Type B pancreatic cell (in vitro differentiated cells): ENCODE data around the gene NOP9. TPM values are rescaled to one million over a fixed set of nuclear protein-coding genes. Genes with fewer than 3 reads are reported as not detected.

Experiments used
- DNase-seq: peaks from one replicate; pipeline ENCODE4 v3.0.0; 2021; ENCODE audit warnings: mixed read lengths; ENCODE audit not compliant: unreplicated experiment; ENCODE audit errors: extremely low spot score
- H3K27ac Mint-ChIP-seq: 2 replicates; pipeline ENCODE4 v1.8.0; 2021; ENCODE audit warnings: mild to moderate bottlenecking, mixed read lengths
- H3K27me3 Mint-ChIP-seq: 2 replicates; pipeline ENCODE4 v1.8.0; 2021; ENCODE audit warnings: mixed read lengths
- H3K36me3 Mint-ChIP-seq: 2 replicates; pipeline ENCODE4 v1.8.0; 2021; ENCODE audit warnings: mixed read lengths
- H3K4me1 Mint-ChIP-seq: one replicate; pipeline ENCODE4 v1.8.0; 2021; ENCODE audit warnings: mixed read lengths; ENCODE audit not compliant: unreplicated experiment
- H3K4me3 Mint-ChIP-seq: 2 replicates; pipeline ENCODE4 v1.8.0; 2021; ENCODE audit warnings: mild to moderate bottlenecking, mixed read lengths
- H3K9me3 Mint-ChIP-seq: 2 replicates; pipeline ENCODE4 v1.8.0; 2021; ENCODE audit warnings: mixed read lengths
- total RNA-seq: library from RNA; stranded (reverse); gene quantifications from 2 replicates; pipeline ENCODE4 v1.2.1, GENCODE V29; 2021; ENCODE audit warnings: low replicate concordance
- TF ChIP-seq, protein P1 (sequence below): fragments of 200-600 bp; sonication (generic); conservative IDR thresholded peaks from 2 replicates; pipeline ENCODE4 v1.5.0; 2021; ENCODE audit warnings: antibody characterized with exemption, mild to moderate bottlenecking

The NOP9 gene
- total RNA-seq, 1 donor from 2014 or later: 33.9 TPM

DNA sequence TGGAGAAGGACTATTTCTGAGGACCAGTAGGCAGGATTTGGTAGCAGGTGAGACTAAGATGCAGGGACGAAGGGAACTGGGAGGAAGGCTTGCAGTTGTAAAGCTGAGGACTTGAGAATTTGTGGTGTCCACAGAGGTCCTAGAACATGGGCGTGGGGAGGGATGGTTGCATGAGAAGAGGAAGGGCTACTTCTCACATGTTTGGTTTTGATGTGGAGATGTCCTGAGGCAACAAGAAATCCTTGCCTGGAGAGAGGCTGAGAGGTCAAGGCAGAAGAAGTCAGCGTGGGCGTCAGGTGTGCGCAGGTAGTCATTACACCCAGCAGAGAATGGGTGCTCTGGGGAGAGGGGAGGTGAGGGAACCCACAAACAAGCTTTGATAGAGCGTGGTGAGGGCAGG lies 22.6 kb upstream of the NOP9 start:
- Mint-ChIP-seq H3K36me3 (peaks cover 5% of the 10 kb centered on the region), H3K27me3 (no peaks in the 10 kb centered on the region), H3K4me3 (no peak overlapping the region), H3K9me3 (no peaks in the 10 kb centered on the region), H3K4me1 (peaks cover 9% of the 10 kb centered on the region), H3K27ac (no peak overlapping the region)
- TF ChIP-seq, protein P1, sequence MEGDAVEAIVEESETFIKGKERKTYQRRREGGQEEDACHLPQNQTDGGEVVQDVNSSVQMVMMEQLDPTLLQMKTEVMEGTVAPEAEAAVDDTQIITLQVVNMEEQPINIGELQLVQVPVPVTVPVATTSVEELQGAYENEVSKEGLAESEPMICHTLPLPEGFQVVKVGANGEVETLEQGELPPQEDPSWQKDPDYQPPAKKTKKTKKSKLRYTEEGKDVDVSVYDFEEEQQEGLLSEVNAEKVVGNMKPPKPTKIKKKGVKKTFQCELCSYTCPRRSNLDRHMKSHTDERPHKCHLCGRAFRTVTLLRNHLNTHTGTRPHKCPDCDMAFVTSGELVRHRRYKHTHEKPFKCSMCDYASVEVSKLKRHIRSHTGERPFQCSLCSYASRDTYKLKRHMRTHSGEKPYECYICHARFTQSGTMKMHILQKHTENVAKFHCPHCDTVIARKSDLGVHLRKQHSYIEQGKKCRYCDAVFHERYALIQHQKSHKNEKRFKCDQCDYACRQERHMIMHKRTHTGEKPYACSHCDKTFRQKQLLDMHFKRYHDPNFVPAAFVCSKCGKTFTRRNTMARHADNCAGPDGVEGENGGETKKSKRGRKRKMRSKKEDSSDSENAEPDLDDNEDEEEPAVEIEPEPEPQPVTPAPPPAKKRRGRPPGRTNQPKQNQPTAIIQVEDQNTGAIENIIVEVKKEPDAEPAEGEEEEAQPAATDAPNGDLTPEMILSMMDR: no peak
- DNase-seq: no peak

DNA sequence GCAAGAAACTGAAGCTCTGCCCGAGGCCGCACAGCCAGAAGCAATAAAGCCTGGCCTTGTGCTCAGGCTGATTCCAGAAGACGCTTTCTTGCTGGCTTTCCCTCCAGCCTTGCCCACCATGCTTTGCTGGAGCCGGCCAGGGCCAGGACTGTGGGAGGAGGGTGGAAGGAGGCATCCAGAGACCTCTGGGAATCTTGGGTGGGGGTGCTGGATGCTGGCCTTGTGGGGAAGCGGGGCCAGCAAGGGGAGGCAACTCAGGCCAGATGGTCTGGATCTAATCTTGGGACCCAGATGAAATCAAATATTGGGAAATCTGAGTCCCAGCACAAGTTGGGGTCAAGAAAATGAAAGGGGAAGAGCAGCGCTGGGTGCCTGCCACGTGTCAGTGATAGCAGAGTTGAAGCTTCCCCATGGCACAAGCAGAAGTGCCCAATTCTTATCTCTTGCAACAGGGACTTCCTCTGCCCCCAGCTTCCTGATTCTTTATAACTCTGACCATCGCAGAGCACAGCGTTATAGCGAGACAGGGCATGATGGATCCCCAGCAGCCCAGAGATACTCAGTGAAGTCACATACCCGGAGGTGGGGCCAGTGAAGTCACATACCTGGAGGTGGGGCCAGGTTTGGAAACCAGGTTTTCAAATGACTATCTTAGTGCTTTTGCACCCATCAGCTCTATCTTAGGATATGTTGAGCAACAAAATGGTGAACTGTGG lies 21.9 kb upstream of the NOP9 start:
- H3K9me3 Mint-ChIP-seq: no peaks in the 10 kb centered on the region
- H3K4me1 Mint-ChIP-seq: peaks cover 4% of the 10 kb centered on the region
- H3K36me3 Mint-ChIP-seq: peaks cover 5% of the 10 kb centered on the region
- H3K27ac Mint-ChIP-seq: no peak overlapping the region
- DNase-seq: no peak
- no peak overlapping the region for H3K4me3 Mint-ChIP-seq
- TF ChIP-seq, protein P1: no peak
- H3K27me3 Mint-ChIP-seq: no peaks in the 10 kb centered on the region

DNA sequence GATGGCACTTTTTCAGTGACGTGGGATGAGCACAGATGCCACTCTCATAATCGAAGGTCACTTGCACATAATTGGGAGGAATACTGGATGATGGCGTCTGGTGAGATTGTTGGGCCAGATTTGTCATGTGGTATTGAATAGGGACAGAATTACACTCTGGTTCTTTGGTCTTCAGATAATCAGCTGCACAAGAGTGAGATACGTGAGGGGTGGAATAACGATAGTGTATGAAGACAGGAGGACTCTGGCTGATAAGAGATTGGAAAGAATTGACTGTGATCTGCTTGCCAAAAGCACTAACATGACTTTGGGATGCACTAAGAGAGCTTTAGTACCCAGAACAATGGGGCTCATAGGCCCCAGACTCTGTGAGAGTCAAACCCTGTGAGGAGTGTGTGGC lies 21.2 kb upstream of the NOP9 start:
- Mint-ChIP-seq H3K9me3 (no peaks in the 10 kb centered on the region), H3K27me3 (no peaks in the 10 kb centered on the region), H3K4me3 (no peak overlapping the region), H3K4me1 (peaks cover 4% of the 10 kb centered on the region), H3K27ac (no peak overlapping the region), H3K36me3 (peaks cover 5% of the 10 kb centered on the region)
- TF ChIP-seq, protein P1: no peak
- DNase-seq: no peak

DNA sequence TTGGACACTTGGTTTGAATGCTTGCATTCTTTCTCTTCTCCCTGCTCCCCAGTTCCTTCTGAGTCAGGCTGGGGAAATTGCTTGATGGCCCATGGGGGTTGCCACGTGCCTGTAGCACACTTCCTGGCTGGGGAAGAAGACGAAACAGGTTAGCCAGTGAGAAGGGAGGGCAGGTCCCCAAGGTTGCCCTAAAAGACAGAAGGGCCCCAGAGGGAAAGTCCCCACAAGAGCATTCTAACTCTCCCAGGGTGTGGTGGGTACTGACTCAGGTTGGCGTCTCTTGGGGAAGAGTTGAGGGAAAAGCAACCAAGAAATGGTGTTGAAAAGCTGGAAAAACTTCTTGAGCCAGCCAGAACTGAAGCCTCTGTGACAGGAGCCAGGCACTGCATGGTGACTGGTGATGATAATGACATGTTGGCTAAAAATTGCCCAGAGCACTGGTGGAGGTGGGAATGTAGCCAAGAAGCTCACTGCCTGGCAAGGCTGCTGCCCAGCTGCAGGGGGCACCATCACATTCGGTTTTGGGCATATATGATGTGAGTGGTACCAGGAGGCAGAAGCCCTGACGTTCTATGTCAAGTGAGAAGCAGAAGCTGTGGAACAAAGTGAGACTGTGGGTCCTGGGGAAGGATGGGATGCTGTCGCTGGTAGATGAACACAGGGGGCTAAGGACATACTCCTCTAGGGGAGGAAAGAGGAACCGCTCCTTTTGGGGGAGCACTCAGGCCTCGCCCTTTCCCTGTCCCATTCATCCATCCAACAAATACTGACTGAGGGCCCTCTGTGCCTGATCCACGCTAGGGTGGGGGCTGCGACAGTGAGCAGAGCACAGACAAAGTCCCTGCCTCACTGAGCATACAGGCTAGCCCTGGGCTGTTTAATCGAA lies 20.1 kb upstream of the NOP9 start:
- DNase-seq: no peak
- Mint-ChIP-seq H3K27me3 (no peaks in the 10 kb centered on the region), H3K27ac (peak overlapping the region; percentile 72), H3K4me3 (no peak overlapping the region), H3K9me3 (no peaks in the 10 kb centered on the region), H3K4me1 (peaks cover 4% of the 10 kb centered on the region), H3K36me3 (peaks cover 5% of the 10 kb centered on the region)
- TF ChIP-seq, protein P1: no peak

DNA sequence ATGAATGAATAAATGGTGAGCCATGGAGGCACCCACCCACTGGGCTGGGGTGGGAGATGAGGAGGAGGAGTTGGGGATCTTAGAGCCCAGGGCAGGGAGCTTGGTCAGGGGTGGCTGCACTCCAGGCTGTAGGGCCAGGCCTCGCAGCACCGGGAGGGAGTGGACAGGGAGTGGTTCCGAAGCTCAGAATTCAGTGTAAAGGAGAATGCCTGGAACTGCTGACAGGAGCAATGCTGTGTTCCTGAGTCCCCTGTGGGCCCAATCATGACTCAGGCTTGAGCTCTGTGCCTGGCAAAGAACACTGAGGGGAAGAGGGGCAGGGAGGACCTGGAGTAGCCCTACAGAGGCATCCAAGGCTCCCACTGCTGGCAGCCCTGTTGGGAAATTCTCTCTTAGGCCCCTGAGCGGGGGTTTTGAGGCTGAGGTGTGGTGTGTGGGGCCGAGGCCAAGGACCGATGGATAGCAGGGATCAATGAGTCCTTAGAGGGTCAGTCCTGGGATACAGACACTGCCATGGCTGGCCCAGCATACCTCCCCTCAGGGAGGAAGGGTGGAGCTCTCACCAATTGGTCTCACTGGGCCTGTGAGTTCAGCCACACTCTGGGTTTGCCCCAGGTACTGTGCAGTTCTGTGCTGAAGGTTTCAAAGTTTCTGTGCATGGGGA lies 18.7 kb upstream of the NOP9 start:
- Mint-ChIP-seq H3K4me3 (no peak overlapping the region), H3K4me1 (peaks cover 9% of the 10 kb centered on the region), H3K36me3 (peaks cover 5% of the 10 kb centered on the region), H3K27me3 (no peaks in the 10 kb centered on the region), H3K9me3 (no peaks in the 10 kb centered on the region), H3K27ac (peak overlapping the region; percentile 31)
- no peak for DNase-seq
- TF ChIP-seq, protein P1: no peak
